Endothelial cell of umbilical vein (primary cell): Measurements from ENCODE around the gene PLA2G4E. TPM values are rescaled to one million over a fixed set of nuclear protein-coding genes. Genes with fewer than 3 reads are reported as not detected.

Experiments used
- BruUV-seq: library from RNA; stranded (reverse); fragments of 400-500 nt; replicated peaks from 2 replicates; lab custom pipeline; 2021; lab: Mats Ljungman, UMichigan
- CTCF ChIA-PET: fragments of 300-600, 350-600 bp; sonication (Branson Sonifier 250); formaldehyde crosslinking; loops from one replicate; lab custom pipeline; 2021; ENCODE audit warnings: antibody characterized with exemption, inconsistent platforms; lab: Charles Lee
- POLR2A ChIA-PET: fragments of 300-600, 350-600 bp; sonication (Branson Sonifier 250); formaldehyde crosslinking; loops from one replicate; lab custom pipeline; 2021; ENCODE audit warnings: antibody characterized with exemption, inconsistent platforms; lab: Charles Lee
- DNase-seq: peaks from one replicate; pipeline ENCODE4 v3.0.0-alpha.2; 2011; ENCODE audit warnings: low read depth, low spot score
- FAIRE-seq: peaks from 2 replicates; lab custom pipeline; 2011; peaks lifted over from hg19 to GRCh38; lab: Jason Lieb, UNC
- H2AFZ ChIP-seq: 2 replicates; pipeline ENCODE4 v1.6.0; 2012; ENCODE audit warnings: low read depth, low read length, control low read depth, inconsistent platforms
- H3K27ac ChIP-seq: 2 replicates; pipeline ENCODE4 v1.5.1; 2011; ENCODE audit warnings: low read depth, mild to moderate bottlenecking, control low read depth, low read length, moderate library complexity; ENCODE audit not compliant: insufficient read depth
- H3K27me3 ChIP-seq, 2 experiments: 2 replicates each; pipeline versions ENCODE4 v1.6.0 to v1.6.1; 2011; ENCODE audit warnings: low read length in 2 of 2, mixed read lengths in 1 of 2; ENCODE audit not compliant: control insufficient read depth in 2 of 2, insufficient read depth in 2 of 2
- H3K36me3 ChIP-seq, 2 experiments: 2 replicates in 1 of 2; 3 replicates in 1 of 2; pipeline ENCODE4 v1.5.1; 2011; ENCODE audit warnings: low read length in 2 of 2, mild to moderate bottlenecking in 1 of 2, moderate library complexity in 1 of 2; ENCODE audit not compliant: control insufficient read depth in 2 of 2, insufficient read depth in 2 of 2; ENCODE audit errors: extremely low read depth in 1 of 2
- H3K4me1 ChIP-seq: 3 replicates; pipeline ENCODE4 v1.5.1; 2011; ENCODE audit warnings: mild to moderate bottlenecking, low read length; ENCODE audit not compliant: control insufficient read depth, insufficient read depth; ENCODE audit errors: extremely low read depth
- H3K4me2 ChIP-seq: 2 replicates; pipeline ENCODE4 v1.6.1; 2011; ENCODE audit warnings: low read length, control low read depth, mixed read lengths; ENCODE audit not compliant: insufficient read depth
- H3K4me3 ChIP-seq, 3 experiments: fragments of 200-600 bp in 1 of 3; sonication (generic), shearing (Covaris generic) in 1 of 3; replicated peaks in 1 of 3; 2 replicates each; pipeline ENCODE4 v1.5.1; 2011 to 2016; ENCODE audit warnings: control low read depth in 3 of 3, low read length in 3 of 3, mild to moderate bottlenecking in 2 of 3, inconsistent platforms in 1 of 3, low read depth in 1 of 3, moderate library complexity in 1 of 3; ENCODE audit not compliant: insufficient read depth in 1 of 3
- H3K79me2 ChIP-seq: 2 replicates; pipeline ENCODE4 v1.6.0; 2012; ENCODE audit warnings: low read length, inconsistent platforms; ENCODE audit not compliant: control insufficient read depth, insufficient read depth
- H3K9ac ChIP-seq: replicated peaks from 2 replicates; pipeline ENCODE3; 2011; ENCODE audit warnings: low read length, control low read depth; ENCODE audit not compliant: insufficient read depth; ENCODE audit errors: extremely low read depth
- H3K9me1 ChIP-seq: replicated peaks from 3 replicates; pipeline ENCODE4 v1.6.0; 2011; ENCODE audit warnings: mild to moderate bottlenecking, low read length; ENCODE audit not compliant: control insufficient read depth, insufficient read depth; ENCODE audit errors: extremely low read depth
- H3K9me3 ChIP-seq: replicated peaks from 2 replicates; pipeline ENCODE4 v1.5.1; 2012; ENCODE audit warnings: low read length, inconsistent platforms; ENCODE audit not compliant: control insufficient read depth, insufficient read depth
- H4K20me1 ChIP-seq: replicated peaks from 2 replicates; pipeline ENCODE3; 2011; ENCODE audit warnings: mild to moderate bottlenecking, low read length; ENCODE audit not compliant: control insufficient read depth, insufficient read depth; ENCODE audit errors: extremely low read depth
- EZH2 ChIP-seq: IDR thresholded peaks from 2 replicates; pipeline ENCODE4 v1.6.1; 2012; ENCODE audit warnings: borderline replicate concordance, low read depth, mild to moderate bottlenecking, moderate library complexity, low read length, inconsistent platforms; ENCODE audit not compliant: severe bottlenecking
- FOS ChIP-seq: IDR thresholded peaks from 2 replicates; pipeline ENCODE4 v1.6.1; 2011; ENCODE audit warnings: mild to moderate bottlenecking, low read length, moderate library complexity, borderline replicate concordance; ENCODE audit not compliant: insufficient read depth
- GATA2 ChIP-seq: IDR thresholded peaks from 2 replicates; pipeline ENCODE4 v1.7.0; 2011; ENCODE audit warnings: low read depth, mild to moderate bottlenecking, moderate library complexity, mixed read lengths, low read length; ENCODE audit not compliant: insufficient read length, insufficient read depth
- JUN ChIP-seq: IDR thresholded peaks from 2 replicates; pipeline ENCODE4 v1.6.1; 2011; ENCODE audit warnings: borderline replicate concordance, low read depth; ENCODE audit not compliant: insufficient read length, insufficient read depth
- MYC ChIP-seq: IDR thresholded peaks from one replicate; pipeline ENCODE4 v1.6.1; 2011; ENCODE audit warnings: mild to moderate bottlenecking, low read depth, low read length
- POLR2A ChIP-seq: IDR thresholded peaks from 2 replicates; pipeline ENCODE4 v1.6.1; 2012; ENCODE audit warnings: low read depth, mild to moderate bottlenecking, control low read depth, low read length
- POLR2AphosphoS5 ChIP-seq: IDR thresholded peaks from 2 replicates; pipeline ENCODE4 v1.6.1; 2012; ENCODE audit warnings: low read depth, mild to moderate bottlenecking, control low read depth, low read length, moderate library complexity; ENCODE audit not compliant: insufficient read depth
- dilution Hi-C: fragments of 300-500 bp; cut with MboI; formaldehyde crosslinking; loops from one replicate; pipeline ENCODE4 v1.15.0; 2019; ENCODE audit warnings: low sequenced_read_pairs; ENCODE audit not compliant: extremely low pct_ligation_motif_present
- intact Hi-C: fragments of 100-400 bp; cut with micrococcal nuclease; formaldehyde crosslinking; loops from one replicate; pipeline ENCODE4 v1.10.0; 2022
- polyA plus RNA-seq, 4 experiments: library from polyadenylated mRNA; depleted of rRNA in 3 of 4; stranded (reverse) in 3 of 4; unstranded in 1 of 4; fragments of >200 nt; gene quantifications; 2 replicates each; pipeline versions ENCODE4 v1.2.1 to v1.2.3, GENCODE V29; 2011 to 2012; ENCODE audit warnings: missing spikeins in 1 of 4
- total RNA-seq: library from RNA; stranded (reverse); gene quantifications from 2 replicates; pipeline ENCODE4 v1.2.3, GENCODE V29; 2021
- TF ChIP-seq, protein P1 (sequence below): IDR thresholded peaks from 2 replicates; pipeline ENCODE4 v1.6.1; 2011; ENCODE audit not compliant: insufficient read depth, insufficient read length
- TF ChIP-seq, protein P2 (sequence below), 2 donors: IDR thresholded peaks; 1 replicate in 1 of 2; 2 replicates in 1 of 2; pipeline ENCODE4 v1.5.1; 2011; ENCODE audit warnings: low read length in 2 of 2, mild to moderate bottlenecking in 2 of 2, moderate library complexity in 2 of 2, control low read depth in 1 of 2, inconsistent platforms in 1 of 2, low read depth in 1 of 2; ENCODE audit not compliant: insufficient read depth in 1 of 2; ENCODE audit errors: extremely low read depth in 1 of 2

PLA2G4E gene
- total and polyA plus RNA-seq, 2 donors (not counting 3 experiments of a cell fraction or from before 2014, with no cell fraction given): not detected

DNA sequence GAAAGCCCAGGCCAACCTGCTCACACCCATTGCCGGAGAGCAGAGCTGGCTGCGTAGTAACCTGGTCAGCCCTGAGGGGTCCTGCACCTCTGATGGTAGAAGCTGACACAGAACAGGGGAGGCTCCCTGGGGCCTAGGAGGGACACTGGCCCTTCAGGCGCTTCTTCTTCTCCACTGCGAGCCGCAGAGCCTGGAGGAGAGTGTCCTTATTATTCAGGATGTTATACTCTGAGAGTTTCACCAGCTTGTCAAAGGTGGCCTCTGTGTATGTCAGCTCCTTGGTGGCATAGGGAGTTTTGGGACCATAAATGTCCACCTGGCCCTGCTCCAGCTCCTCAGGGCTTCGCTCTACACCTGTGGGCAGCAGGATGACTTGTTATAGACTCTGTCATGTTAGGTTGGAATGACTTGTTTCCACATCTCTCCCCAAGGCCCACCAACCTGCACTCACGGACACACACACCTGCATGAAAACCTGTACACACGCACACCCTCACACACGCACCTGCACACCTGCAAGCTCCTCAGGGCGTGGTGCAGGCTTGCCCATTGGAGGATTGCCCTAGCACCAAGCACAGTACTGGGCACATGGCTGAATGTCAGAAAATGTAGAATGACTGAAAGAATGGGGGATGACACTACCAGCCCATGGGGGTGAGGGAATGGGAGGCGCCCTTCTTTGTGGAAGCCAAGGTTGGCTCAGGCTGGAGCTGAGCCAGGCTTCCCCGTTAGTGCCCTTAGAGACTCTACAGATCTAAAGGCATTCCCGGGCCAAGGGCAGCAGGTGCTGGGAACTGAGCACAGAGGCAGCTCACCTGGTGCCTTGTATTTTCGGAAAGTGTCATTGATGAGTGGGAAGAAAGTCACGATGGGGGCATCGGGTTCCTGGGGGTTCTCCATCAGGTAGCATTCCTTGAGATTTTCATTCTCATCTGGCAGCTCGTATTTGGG, 36.9 kb downstream of the PLA2G4E start:
- TF ChIP-seq, protein P1, sequence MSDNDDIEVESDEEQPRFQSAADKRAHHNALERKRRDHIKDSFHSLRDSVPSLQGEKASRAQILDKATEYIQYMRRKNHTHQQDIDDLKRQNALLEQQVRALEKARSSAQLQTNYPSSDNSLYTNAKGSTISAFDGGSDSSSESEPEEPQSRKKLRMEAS: no peak
- no peaks in the 10 kb centered on the region for H3K4me1 ChIP-seq
- ChIA-PET CTCF (interaction anchor here (0.7 to 2.9 kb wide), 5 partner anchors 10 to 76 kb away, joined by 3 to 8 read pairs (median 3); partner anchors contain the start of gene EHD4), POLR2A (interaction anchor here (1.1 kb wide), 1 partner anchor 26 kb away, joined by 3 read pairs; no protein-coding TSS in a partner anchor)
- no peaks in the 10 kb centered on the region for H3K9me1 ChIP-seq
- dilution Hi-C loops (no loop called here), intact Hi-C loops (no loop called here)
- H3K4me2 ChIP-seq: no peak overlapping the region
- DNase-seq: no peak
- H3K9me3 ChIP-seq: no peaks in the 10 kb centered on the region
- H4K20me1 ChIP-seq: no peaks in the 10 kb centered on the region
- H3K9ac ChIP-seq: no peak overlapping the region
- no peak overlapping the region for H3K27ac ChIP-seq
- no peak overlapping the region for H3K4me3 ChIP-seq
- H3K27me3 ChIP-seq: no peaks in the 10 kb centered on the region
- no peaks in the 10 kb centered on the region for H3K36me3 ChIP-seq
- BruUV-seq: no TSS peak
- H2AFZ ChIP-seq: no peak overlapping the region
- H3K79me2 ChIP-seq: no peaks in the 10 kb centered on the region
- FAIRE-seq: no peak

DNA sequence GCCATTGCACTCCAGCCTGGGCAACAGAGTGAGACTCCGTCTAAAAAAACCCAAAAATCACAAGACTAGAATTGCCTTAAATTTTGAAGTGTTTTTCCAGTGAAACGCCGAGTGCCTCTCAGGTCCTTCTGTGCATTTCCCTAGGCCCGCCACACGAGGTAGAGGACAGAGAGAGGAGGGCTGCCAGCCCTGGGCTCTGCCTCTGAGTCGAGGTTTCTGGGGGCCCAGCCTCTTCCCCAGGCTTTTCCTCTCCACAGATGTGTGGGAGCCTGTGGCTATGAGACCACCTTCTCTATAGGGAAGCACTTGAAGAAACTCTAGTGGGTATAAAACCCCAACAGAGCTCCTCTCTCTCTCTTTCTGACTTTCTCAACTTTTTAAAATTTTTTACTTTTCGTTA, 37.6 kb downstream of the PLA2G4E start:
- dilution Hi-C loops: no loop called here
- FAIRE-seq (no peak), DNase-seq (no peak)
- no peaks in the 10 kb centered on the region for H3K4me1 ChIP-seq
- no peaks in the 10 kb centered on the region for H3K36me3 ChIP-seq
- no peaks in the 10 kb centered on the region for H3K79me2 ChIP-seq
- H4K20me1 ChIP-seq: no peaks in the 10 kb centered on the region
- H3K9me1 ChIP-seq: no peaks in the 10 kb centered on the region
- ChIA-PET CTCF (interaction anchor here (1.1 to 2.9 kb wide), 2 partner anchors 74 to 76 kb away, joined by 3 to 8 read pairs; no protein-coding TSS in a partner anchor), POLR2A (no interaction called here)
- H3K27me3 ChIP-seq: no peaks in the 10 kb centered on the region
- TF ChIP-seq JUN (no peak), EZH2 (no peak), MYC (no peak), GATA2 (no peak), POLR2AphosphoS5 (no peak), FOS (no peak), POLR2A (no peak)
- TF ChIP-seq, protein P1: no peak
- TF ChIP-seq, protein P2, sequence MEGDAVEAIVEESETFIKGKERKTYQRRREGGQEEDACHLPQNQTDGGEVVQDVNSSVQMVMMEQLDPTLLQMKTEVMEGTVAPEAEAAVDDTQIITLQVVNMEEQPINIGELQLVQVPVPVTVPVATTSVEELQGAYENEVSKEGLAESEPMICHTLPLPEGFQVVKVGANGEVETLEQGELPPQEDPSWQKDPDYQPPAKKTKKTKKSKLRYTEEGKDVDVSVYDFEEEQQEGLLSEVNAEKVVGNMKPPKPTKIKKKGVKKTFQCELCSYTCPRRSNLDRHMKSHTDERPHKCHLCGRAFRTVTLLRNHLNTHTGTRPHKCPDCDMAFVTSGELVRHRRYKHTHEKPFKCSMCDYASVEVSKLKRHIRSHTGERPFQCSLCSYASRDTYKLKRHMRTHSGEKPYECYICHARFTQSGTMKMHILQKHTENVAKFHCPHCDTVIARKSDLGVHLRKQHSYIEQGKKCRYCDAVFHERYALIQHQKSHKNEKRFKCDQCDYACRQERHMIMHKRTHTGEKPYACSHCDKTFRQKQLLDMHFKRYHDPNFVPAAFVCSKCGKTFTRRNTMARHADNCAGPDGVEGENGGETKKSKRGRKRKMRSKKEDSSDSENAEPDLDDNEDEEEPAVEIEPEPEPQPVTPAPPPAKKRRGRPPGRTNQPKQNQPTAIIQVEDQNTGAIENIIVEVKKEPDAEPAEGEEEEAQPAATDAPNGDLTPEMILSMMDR (IDR thresholded peaks at IDR 0.05; ENCODE audit: extremely low read depth in 1 of 2, insufficient read depth in 1 of 2, low read depth in 1 of 2, low read length in 2 of 2): no peak
- H3K27ac ChIP-seq: no peak overlapping the region
- intact Hi-C loops: no loop called here
- H3K4me2 ChIP-seq: no peak overlapping the region
- no TSS peak for BruUV-seq
- no peak overlapping the region for H3K9ac ChIP-seq
- no peaks in the 10 kb centered on the region for H3K9me3 ChIP-seq
- H2AFZ ChIP-seq: no peak overlapping the region
- no peak overlapping the region for H3K4me3 ChIP-seq
